GM12873 (cell line): ENCODE data around the gene ENTPD3.

Experiments
- TF ChIP-seq, protein P1 (sequence below): IDR thresholded peaks from 2 replicates; pipeline ENCODE4 v1.5.1; 2012; ENCODE audit warnings: low read depth, mild to moderate bottlenecking, moderate library complexity, low read length, control low read depth; ENCODE audit not compliant: insufficient read depth; ENCODE audit errors: missing control alignments

ENTPD3 gene

DNA sequence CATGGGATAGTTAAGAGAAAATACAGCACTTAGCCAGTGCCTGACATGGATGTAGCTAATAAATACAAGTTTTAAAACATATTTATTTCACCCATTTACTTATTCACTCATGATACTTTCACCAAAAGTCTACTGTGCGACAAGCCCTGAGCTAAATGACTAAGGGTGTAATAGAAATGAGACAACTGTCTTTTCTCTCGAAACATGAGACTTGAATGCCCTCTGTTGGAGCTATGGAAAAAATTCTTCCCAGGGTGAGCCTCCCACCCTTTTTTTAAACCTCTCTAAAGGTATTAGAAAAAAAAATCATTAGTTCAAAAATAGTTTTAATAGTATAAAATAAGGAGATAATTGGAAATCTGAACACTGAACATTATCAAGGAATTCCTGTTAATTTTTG is 45.8 kb downstream of the ENTPD3 start:
- TF ChIP-seq, protein P1, sequence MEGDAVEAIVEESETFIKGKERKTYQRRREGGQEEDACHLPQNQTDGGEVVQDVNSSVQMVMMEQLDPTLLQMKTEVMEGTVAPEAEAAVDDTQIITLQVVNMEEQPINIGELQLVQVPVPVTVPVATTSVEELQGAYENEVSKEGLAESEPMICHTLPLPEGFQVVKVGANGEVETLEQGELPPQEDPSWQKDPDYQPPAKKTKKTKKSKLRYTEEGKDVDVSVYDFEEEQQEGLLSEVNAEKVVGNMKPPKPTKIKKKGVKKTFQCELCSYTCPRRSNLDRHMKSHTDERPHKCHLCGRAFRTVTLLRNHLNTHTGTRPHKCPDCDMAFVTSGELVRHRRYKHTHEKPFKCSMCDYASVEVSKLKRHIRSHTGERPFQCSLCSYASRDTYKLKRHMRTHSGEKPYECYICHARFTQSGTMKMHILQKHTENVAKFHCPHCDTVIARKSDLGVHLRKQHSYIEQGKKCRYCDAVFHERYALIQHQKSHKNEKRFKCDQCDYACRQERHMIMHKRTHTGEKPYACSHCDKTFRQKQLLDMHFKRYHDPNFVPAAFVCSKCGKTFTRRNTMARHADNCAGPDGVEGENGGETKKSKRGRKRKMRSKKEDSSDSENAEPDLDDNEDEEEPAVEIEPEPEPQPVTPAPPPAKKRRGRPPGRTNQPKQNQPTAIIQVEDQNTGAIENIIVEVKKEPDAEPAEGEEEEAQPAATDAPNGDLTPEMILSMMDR, result no peak

DNA sequence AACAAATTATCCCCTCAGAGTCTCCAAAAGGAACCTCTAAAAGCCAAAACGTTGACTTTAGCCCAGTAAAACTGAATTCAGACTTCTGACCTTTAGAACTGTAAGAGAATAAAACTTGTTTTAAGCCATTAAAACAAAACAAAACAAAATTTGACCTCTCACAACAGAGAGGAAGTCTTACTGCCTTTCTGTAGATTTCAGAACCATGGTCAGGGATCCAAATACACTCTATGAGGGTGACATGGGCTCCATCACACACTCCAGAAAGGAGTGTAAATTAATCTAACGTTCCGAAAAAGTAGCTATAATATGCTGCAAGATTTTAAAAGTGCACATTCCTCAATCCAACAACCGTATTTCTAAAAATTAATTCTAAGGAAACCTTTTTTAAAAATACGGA is 50.9 kb downstream of the ENTPD3 start:
- TF ChIP-seq, protein P1, result no peak

DNA sequence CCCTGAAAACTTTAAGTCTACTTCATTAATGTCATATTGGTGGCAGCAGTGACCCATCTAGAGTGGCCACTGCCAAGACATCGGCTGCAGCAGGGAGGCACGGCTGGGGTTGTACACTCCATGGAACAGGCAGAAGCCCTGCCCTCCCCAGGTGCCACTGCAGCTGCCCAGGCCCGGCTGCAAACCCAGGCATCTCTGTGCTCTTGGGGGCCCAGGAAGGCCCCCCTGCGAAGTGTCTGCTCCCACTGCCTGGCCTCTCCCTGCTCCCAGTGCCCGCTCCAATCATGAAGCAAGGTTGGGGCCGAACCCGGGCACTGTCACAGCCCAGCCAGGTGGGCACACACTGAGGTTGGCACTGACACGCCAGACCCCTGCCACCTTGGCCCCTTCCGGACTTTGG is 58.1 kb downstream of the ENTPD3 start:
- TF ChIP-seq, protein P1, result no peak

DNA sequence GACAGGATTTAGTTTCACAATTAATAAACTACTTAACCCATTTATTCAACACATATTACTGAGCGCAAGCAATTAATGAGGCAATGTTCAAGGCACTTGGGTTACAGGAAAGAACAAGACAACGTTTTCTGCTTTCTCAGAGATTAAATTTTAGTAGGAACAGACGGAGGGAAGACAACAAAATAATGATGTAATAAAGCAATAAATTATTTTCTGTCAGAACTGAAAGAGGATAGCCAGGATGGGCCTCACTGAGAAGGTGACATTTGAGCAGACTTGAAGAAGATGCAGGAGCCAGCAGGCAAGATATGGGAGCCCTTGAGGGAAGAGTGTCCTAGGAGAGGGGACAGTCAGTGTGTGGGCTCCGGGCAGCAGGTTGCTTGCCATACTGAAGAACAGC is 58.9 kb downstream of the ENTPD3 start:
- TF ChIP-seq, protein P1, result no peak

DNA sequence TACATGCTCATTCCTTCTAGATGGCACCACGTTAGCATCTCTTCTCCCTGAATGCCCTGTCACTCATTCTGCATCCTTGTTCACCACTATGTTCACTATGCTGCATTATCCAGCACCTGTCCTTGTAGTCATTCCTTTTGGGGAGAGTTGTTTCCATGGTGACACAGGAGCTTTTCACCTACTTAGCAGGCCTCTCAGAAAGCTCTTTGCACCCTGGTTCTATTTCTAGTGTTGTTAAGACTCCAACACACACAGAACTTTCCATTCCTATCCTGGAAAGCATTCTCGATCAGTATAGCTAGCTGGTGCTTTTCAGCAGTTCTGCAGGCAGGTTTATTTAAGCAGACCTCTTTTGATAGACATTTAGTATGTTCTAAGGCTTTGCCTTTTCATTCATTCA is 63.5 kb downstream of the ENTPD3 start:
- TF ChIP-seq, protein P1, result no peak

DNA sequence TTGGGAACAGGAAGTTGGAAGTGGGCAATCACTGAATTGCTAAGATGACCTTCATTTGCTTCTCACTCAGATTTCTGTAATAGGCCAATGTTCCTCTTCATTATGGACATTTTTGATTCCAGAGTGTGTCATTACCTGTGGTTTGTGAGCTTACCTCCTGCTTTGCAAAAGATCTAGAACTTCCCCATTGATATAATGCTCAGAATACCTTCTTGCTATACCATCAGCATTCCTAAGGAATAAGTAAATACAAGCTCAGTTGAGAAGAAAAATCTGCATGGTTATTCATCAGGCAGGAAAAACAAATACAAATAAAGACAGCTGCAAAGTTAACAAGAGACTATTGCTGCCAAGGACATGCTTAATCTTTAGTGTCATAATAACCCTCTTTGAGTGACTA is 64.6 kb downstream of the ENTPD3 start:
- TF ChIP-seq, protein P1, result no peak

DNA sequence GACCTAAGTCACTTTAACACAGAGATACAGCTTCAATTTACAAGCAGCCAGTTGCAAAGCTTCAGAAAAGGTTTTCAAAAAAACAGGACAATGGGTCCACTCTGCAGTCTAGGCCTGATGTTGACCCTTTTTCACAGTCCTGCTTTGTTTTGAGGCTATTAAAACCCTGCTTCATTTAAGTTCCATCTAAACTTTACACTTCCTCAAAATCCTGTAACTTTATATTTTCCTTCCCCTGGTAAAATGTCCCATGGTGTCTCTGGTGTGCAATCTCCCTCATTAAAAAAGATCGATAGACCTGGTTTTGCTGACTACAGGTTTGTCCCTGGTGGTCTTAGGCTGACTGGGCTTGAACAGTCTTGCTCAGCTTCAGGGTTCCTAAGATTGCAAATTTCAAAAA is 65.1 kb downstream of the ENTPD3 start:
- TF ChIP-seq, protein P1, result no peak

DNA sequence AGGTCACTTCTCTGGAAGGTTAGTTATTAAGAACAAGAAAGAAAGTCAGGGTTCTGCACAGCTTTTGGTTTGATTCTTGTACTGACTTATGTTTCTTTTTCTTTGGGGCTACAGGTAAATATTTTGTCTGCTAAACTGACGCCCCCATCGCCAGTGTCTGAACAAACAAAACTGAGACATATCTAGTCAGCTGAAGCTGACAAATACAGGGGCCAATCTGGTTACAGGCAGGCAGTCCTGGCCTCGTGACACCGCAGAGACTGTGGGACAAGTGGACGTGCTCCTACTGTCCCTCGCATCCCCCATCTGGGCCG is 65.5 kb downstream of the ENTPD3 start:
- TF ChIP-seq, protein P1, result no peak
